ENCODE data around the gene HMCN1.

- TF ChIP-seq CTCF (IDR thresholded peaks at IDR 0.05; ENCODE audit: low read depth, low read length), result no peak
- TF ChIP-seq MAX (IDR thresholded peaks at IDR 0.05; ENCODE audit: low read depth, low read length), result no peak
- TF ChIP-seq POLR2A (IDR thresholded peaks at IDR 0.05; ENCODE audit: extremely low read depth, insufficient read length), result no peak
These were observed 12.6 kb upstream of the HMCN1 start for GRCh38 chr1:185721553-185721952.
